ENCODE measurements around the gene R3HCC1L. TPM values are rescaled to one million over a fixed set of nuclear protein-coding genes. Genes with fewer than 3 reads are reported as not detected.
A peak's percentile ranks its signal among the peaks of the same experiment; 100 is the strongest.
"Not testable (repeated sequence)": the region's sequence is repeated elsewhere in the genome, so short reads cannot be mapped to it uniquely, and the experiment has no call there.

R3HCC1L gene
- total RNA-seq, 1 experiment from 2014 or later, result 16.2 TPM

- DNase-seq (ENCODE audit: low spot score), result peak; percentile 12
- Histone ChIP-seq H3K9me3 (ENCODE audit: low read depth, low read length, poor library complexity, severe bottlenecking) (peaks cover 5% of the 10 kb centered on the region), H3K27me3 (replicated peaks; ENCODE audit: insufficient read depth, low read depth, low read length, poor library complexity) (peaks cover 5% of the 10 kb centered on the region), H3K4me1 (ENCODE audit: insufficient read depth, low read length, poor library complexity, severe bottlenecking) (no peaks in the 10 kb centered on the region), H3K27ac (ENCODE audit: low read depth, low read length, poor library complexity, severe bottlenecking) (no peak overlapping the region), H3K4me3 (ENCODE audit: low read depth, low read length, poor library complexity, severe bottlenecking) (no peak overlapping the region), H3K36me3 (ENCODE audit: insufficient read depth, low read length, poor library complexity, severe bottlenecking) (no peaks in the 10 kb centered on the region)
- no peak for TF ChIP-seq CTCF (conservative IDR thresholded peaks at IDR 0.05; ENCODE audit: low read depth, low read length)
- TF ChIP-seq EZH2 (IDR thresholded peaks at IDR 0.05; ENCODE audit: borderline replicate concordance, low read depth, low read length, poor library complexity, severe bottlenecking), result no peak
- intact Hi-C loops (cut with micrococcal nuclease; ENCODE audit: unreplicated experiment), result no loop called here
- ChIA-PET CTCF (no interaction called here), POLR2A (ENCODE audit: low non-redundant PET) (no interaction called here)
- BruUV-seq (replicated peaks), result no TSS peak
Observed at GRCh38 chr10:98125940-98126631, 8.4 kb upstream of the R3HCC1L start.

GRCh38 chr10:98128802-98129201 is 5.7 kb upstream of the R3HCC1L start:
- POLR2A ChIA-PET (ENCODE audit: low non-redundant PET), result no interaction called here
- no peaks in the 10 kb centered on the region for H3K27me3 ChIP-seq (replicated peaks; ENCODE audit: insufficient read depth, low read depth, low read length, poor library complexity)
- intact Hi-C loops (cut with micrococcal nuclease; ENCODE audit: unreplicated experiment), result no loop called here
- no peak overlapping the region for H3K27ac ChIP-seq (ENCODE audit: low read depth, low read length, poor library complexity, severe bottlenecking)
- TF ChIP-seq CTCF (conservative IDR thresholded peaks at IDR 0.05; ENCODE audit: low read depth, low read length) (no peak), EZH2 (IDR thresholded peaks at IDR 0.05; ENCODE audit: borderline replicate concordance, low read depth, low read length, poor library complexity, severe bottlenecking) (no peak)
- H3K4me3 ChIP-seq (ENCODE audit: low read depth, low read length, poor library complexity, severe bottlenecking), result no peak overlapping the region
- DNase-seq (ENCODE audit: low spot score), result no peak
- H3K36me3 ChIP-seq (ENCODE audit: insufficient read depth, low read length, poor library complexity, severe bottlenecking), result no peaks in the 10 kb centered on the region
- H3K9me3 ChIP-seq (ENCODE audit: low read depth, low read length, poor library complexity, severe bottlenecking), result no peaks in the 10 kb centered on the region
- BruUV-seq (replicated peaks), result no TSS peak
- no peaks in the 10 kb centered on the region for H3K4me1 ChIP-seq (ENCODE audit: insufficient read depth, low read length, poor library complexity, severe bottlenecking)
- CTCF ChIA-PET, result no interaction called here

GRCh38 chr10:98131619-98132018 is 2.8 kb upstream of the R3HCC1L start:
- H3K27ac ChIP-seq (ENCODE audit: low read depth, low read length, poor library complexity, severe bottlenecking), result no peak overlapping the region
- H3K4me3 ChIP-seq (ENCODE audit: low read depth, low read length, poor library complexity, severe bottlenecking), result no peak overlapping the region
- no TSS peak for BruUV-seq (replicated peaks)
- no peaks in the 10 kb centered on the region for H3K36me3 ChIP-seq (ENCODE audit: insufficient read depth, low read length, poor library complexity, severe bottlenecking)
- intact Hi-C loops (cut with micrococcal nuclease; ENCODE audit: unreplicated experiment), result no loop called here
- ChIA-PET POLR2A (ENCODE audit: low non-redundant PET) (no interaction called here), CTCF (no interaction called here)
- no peaks in the 10 kb centered on the region for H3K4me1 ChIP-seq (ENCODE audit: insufficient read depth, low read length, poor library complexity, severe bottlenecking)
- H3K9me3 ChIP-seq (ENCODE audit: low read depth, low read length, poor library complexity, severe bottlenecking), result no peaks in the 10 kb centered on the region
- TF ChIP-seq CTCF (conservative IDR thresholded peaks at IDR 0.05; ENCODE audit: low read depth, low read length) (no peak), EZH2 (IDR thresholded peaks at IDR 0.05; ENCODE audit: borderline replicate concordance, low read depth, low read length, poor library complexity, severe bottlenecking) (no peak)
- peak; percentile 17 for DNase-seq (ENCODE audit: low spot score)
- no peaks in the 10 kb centered on the region for H3K27me3 ChIP-seq (replicated peaks; ENCODE audit: insufficient read depth, low read depth, low read length, poor library complexity)

- H3K27me3 ChIP-seq (replicated peaks; ENCODE audit: insufficient read depth, low read depth, low read length, poor library complexity); H3K4me3 ChIP-seq (ENCODE audit: low read depth, low read length, poor library complexity, severe bottlenecking); H3K4me1 ChIP-seq (ENCODE audit: insufficient read depth, low read length, poor library complexity, severe bottlenecking); BruUV-seq (replicated peaks); CTCF ChIA-PET; DNase-seq (ENCODE audit: low spot score); intact Hi-C loops (cut with micrococcal nuclease; ENCODE audit: unreplicated experiment); POLR2A ChIA-PET (ENCODE audit: low non-redundant PET); H3K27ac ChIP-seq (ENCODE audit: low read depth, low read length, poor library complexity, severe bottlenecking); H3K36me3 ChIP-seq (ENCODE audit: insufficient read depth, low read length, poor library complexity, severe bottlenecking); H3K9me3 ChIP-seq (ENCODE audit: low read depth, low read length, poor library complexity, severe bottlenecking): not testable (repeated sequence)
Observed at GRCh38 chr10:98133075-98133752, 1.2 kb upstream of the R3HCC1L start.

Measured in A673 (cell line).